ENCODE measurements around the gene VSNL1. TPM values are rescaled to one million over a fixed set of nuclear protein-coding genes. Genes with fewer than 3 reads are reported as not detected.

The VSNL1 gene
- total RNA-seq, 2 experiments from 2014 or later: not detected

- Mint-ChIP-seq H3K4me3 (no peak overlapping the region), H3K9me3 (no peaks in the 10 kb centered on the region), H3K4me1 (ENCODE audit: low read depth) (no peaks in the 10 kb centered on the region), H3K27ac (no peak overlapping the region), H3K27me3 (no peaks in the 10 kb centered on the region), H3K36me3 (ENCODE audit: low read depth) (peaks cover 53% of the 10 kb centered on the region)
- DNase-seq (no peak), ATAC-seq (no peak)
- POLR2A ChIA-PET: no interaction called here
- intact Hi-C loops (cut with micrococcal nuclease): no loop called here
- CTCF ChIA-PET: no interaction called here
- no peak for TF ChIP-seq CTCF (IDR thresholded peaks at IDR 0.05)
Observed at GRCh38 chr2:17689010-17689409, 148.5 kb downstream of the VSNL1 start.

- ATAC-seq (no peak), DNase-seq (no peak)
- Mint-ChIP-seq H3K27ac (no peak overlapping the region), H3K4me1 (ENCODE audit: low read depth) (no peaks in the 10 kb centered on the region), H3K9me3 (no peaks in the 10 kb centered on the region), H3K4me3 (no peak overlapping the region), H3K27me3 (no peaks in the 10 kb centered on the region), H3K36me3 (ENCODE audit: low read depth) (peaks cover 55% of the 10 kb centered on the region)
- ChIA-PET POLR2A (no interaction called here), CTCF (interaction anchor here (1.3 to 1.9 kb wide), 2 partner anchors 20 to 29 kb away, joined by 3 to 7 read pairs; no protein-coding TSS in a partner anchor)
- intact Hi-C loops (cut with micrococcal nuclease): no loop called here
- TF ChIP-seq CTCF (IDR thresholded peaks at IDR 0.05): no peak
Observed at GRCh38 chr2:17690776-17691175, 150.3 kb downstream of the VSNL1 start.

Other genes with a start within 250 kb of the VSNL1 start
- not detected for gene RAD51AP2, start 22.3 kb upstream of the VSNL1 start, total RNA-seq
- gene SMC6, start 213.1 kb downstream of the VSNL1 start, total RNA-seq: 10 to 100 TPM; 19.7 to 19.9 TPM
- gene GEN1, start 213.4 kb downstream of the VSNL1 start, total RNA-seq: 10 to 100 TPM; 19.8 to 27.6 TPM